IPS-20b (cell line): ENCODE results near the gene ACTG2.
"Not testable (repeated sequence)": the region's sequence is repeated elsewhere in the genome, so short reads cannot be mapped to it uniquely, and the experiment has no call there.

Source experiments
- H3K27ac ChIP-seq: one replicate; pipeline ENCODE4 v1.5.1; 2013; ENCODE audit warnings: low read length
- H3K27me3 ChIP-seq: 2 replicates; pipeline ENCODE4 v1.6.1; 2013; ENCODE audit warnings: mild to moderate bottlenecking, low read length, inconsistent platforms; ENCODE audit not compliant: insufficient read depth
- H3K36me3 ChIP-seq: 2 replicates; pipeline ENCODE4 v1.6.1; 2013; ENCODE audit warnings: low read depth, mild to moderate bottlenecking, inconsistent platforms, low read length, moderate library complexity; ENCODE audit not compliant: insufficient read depth
- H3K4me1 ChIP-seq: 2 replicates; pipeline ENCODE4 v1.6.1; 2013; ENCODE audit warnings: mild to moderate bottlenecking, control low read depth, inconsistent platforms, low read length, moderate library complexity; ENCODE audit not compliant: insufficient read depth
- H3K4me3 ChIP-seq: 2 replicates; pipeline ENCODE4 v1.5.1; 2013; ENCODE audit warnings: mild to moderate bottlenecking, low read length, inconsistent platforms
- H3K9ac ChIP-seq: 2 replicates; pipeline ENCODE4 v1.6.1; 2013; ENCODE audit warnings: low read depth, mild to moderate bottlenecking, inconsistent platforms, low read length, moderate library complexity
- H3K9me3 ChIP-seq: 2 replicates; pipeline ENCODE4 v1.6.1; 2013; ENCODE audit warnings: mild to moderate bottlenecking, low read depth, low read length, inconsistent platforms; ENCODE audit not compliant: insufficient read depth

ACTG2 gene

GRCh38 chr2:73894877-73895276, 2.1 kb downstream of the ACTG2 start:
- Histone ChIP-seq H3K4me1 (peaks cover 5% of the 10 kb centered on the region; the same call in 1 of the 2 replicates), H3K27me3 (no peaks in the 10 kb centered on the region), H3K4me3 (no peak overlapping the region), H3K36me3 (no peaks in the 10 kb centered on the region), H3K27ac (no peak overlapping the region), H3K9ac (no peak overlapping the region), H3K9me3 (no peaks in the 10 kb centered on the region)

DNA sequence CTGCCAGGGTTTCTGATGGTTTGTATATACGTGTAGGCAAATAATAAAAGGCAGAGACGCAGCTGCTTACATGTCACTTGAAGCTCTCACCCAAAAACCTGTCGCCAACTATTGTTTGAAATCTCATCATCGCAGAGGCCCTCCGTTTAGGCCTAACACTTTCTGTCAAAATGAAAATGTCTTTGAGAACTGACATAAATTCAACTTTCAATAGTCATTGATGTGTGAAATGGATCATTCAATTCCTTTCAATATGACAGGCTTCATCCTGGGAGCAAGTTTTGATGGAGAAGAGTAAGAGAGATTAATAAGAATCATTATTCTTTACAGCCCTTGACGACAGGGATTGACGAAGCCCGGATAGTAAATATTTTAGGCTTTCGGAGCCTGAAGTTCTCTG, 2.7 kb downstream of the ACTG2 start:
- Histone ChIP-seq H3K4me1 (peaks cover 5% of the 10 kb centered on the region; the same call in 1 of the 2 replicates), H3K27me3 (no peaks in the 10 kb centered on the region), H3K9me3 (no peaks in the 10 kb centered on the region), H3K4me3 (no peak overlapping the region), H3K27ac (no peak overlapping the region), H3K9ac (no peak overlapping the region), H3K36me3 (no peaks in the 10 kb centered on the region)

DNA sequence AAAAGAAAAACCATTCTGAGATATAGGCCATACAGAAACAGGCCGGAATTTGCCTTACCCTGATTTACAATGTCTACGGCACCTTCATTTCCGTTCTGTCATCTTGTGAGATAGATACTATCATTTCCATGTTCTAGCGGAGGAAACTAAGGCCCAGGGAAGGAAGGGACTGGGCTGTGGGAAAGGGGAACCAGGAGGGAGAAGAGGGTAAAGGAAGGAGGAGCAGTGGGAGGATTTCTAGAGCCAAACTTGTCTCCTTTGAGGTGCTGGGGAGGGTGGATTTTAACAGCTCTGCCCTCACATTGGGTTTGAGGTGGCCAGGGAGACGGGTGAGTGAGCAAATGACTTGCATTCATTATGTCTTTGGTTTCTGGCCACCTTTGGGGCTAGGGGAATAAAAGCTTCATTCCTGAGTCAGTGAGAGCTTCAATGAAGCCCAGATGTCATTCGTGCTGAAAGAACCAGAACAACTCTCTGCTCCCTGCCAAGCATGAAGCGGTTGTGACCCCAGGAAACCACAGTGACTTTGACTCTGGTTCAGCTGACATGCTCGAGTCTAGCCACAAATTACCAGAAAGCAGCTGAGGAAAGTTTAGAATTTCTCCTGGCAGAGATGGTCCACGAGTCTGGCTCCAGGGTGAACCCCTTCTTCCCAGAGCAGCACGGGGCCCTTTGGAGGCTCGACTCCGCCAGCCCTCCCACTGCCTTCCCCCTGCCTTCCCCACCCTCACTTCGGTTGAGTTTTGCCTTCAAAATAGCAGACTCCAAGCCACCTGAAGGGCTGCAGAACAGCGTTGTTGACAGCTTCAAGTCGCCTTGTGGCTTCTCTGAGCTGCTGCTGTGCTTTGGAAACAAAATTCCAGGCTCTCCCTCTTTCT, 3.8 kb downstream of the ACTG2 start:
- Histone ChIP-seq H3K9me3 (no peaks in the 10 kb centered on the region), H3K4me1 (peaks cover 5% of the 10 kb centered on the region; the same call in 1 of the 2 replicates), H3K4me3 (no peak overlapping the region), H3K36me3 (no peaks in the 10 kb centered on the region), H3K9ac (no peak overlapping the region), H3K27me3 (no peaks in the 10 kb centered on the region), H3K27ac (no peak overlapping the region)

- Histone ChIP-seq H3K9ac (no peak overlapping the region), H3K27ac (no peak overlapping the region), H3K36me3 (no peaks in the 10 kb centered on the region), H3K27me3 (no peaks in the 10 kb centered on the region), H3K4me1 (peaks cover 5% of the 10 kb centered on the region; the same call in 1 of the 2 replicates), H3K4me3 (no peak overlapping the region), H3K9me3 (no peaks in the 10 kb centered on the region)
Measured at GRCh38 chr2:73897240-73897583, 4.4 kb downstream of the ACTG2 start.

GRCh38 chr2:73897934-73898333, 5.1 kb downstream of the ACTG2 start:
- Histone ChIP-seq H3K27ac (no peak overlapping the region), H3K9ac (no peak overlapping the region), H3K9me3 (no peaks in the 10 kb centered on the region), H3K36me3 (no peaks in the 10 kb centered on the region), H3K4me3 (no peak overlapping the region), H3K27me3 (no peaks in the 10 kb centered on the region), H3K4me1 (peaks cover 2% of the 10 kb centered on the region; the same call in 1 of the 2 replicates)

GRCh38 chr2:73899801-73900336, 7.1 kb downstream of the ACTG2 start:
- no peak overlapping the region for H3K9ac ChIP-seq
- H3K9me3 ChIP-seq = no peaks in the 10 kb centered on the region
- no peaks in the 10 kb centered on the region for H3K36me3 ChIP-seq
- H3K27ac ChIP-seq = no peak overlapping the region
- H3K27me3 ChIP-seq = no peaks in the 10 kb centered on the region
- no peaks in the 10 kb centered on the region for H3K4me1 ChIP-seq
- no peak overlapping the region for H3K4me3 ChIP-seq

GRCh38 chr2:73901143-73901542, 8.3 kb downstream of the ACTG2 start:
- H3K4me3 ChIP-seq = no peak overlapping the region
- H3K36me3 ChIP-seq = no peaks in the 10 kb centered on the region

DNA sequence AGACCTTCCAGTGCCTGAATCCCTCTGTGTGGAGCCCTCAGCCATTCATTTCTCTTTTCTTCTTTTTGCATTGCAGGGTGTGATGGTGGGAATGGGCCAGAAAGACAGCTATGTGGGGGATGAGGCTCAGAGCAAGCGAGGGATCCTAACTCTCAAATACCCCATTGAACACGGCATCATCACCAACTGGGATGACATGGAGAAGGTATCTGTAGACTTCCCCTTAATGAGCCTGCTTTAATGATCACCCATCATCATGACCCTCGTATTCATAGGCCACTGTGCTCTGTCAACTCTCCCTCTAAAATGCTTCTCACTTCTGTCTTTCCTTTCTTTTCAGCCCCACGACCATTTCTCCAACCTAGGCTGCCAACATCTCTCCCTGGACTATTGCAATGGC, 9.5 kb downstream of the ACTG2 start:
- Histone ChIP-seq H3K9ac (no peak overlapping the region), H3K9me3 (no peaks in the 10 kb centered on the region), H3K36me3 (no peaks in the 10 kb centered on the region), H3K27ac (no peak overlapping the region), H3K4me1 (no peaks in the 10 kb centered on the region), H3K27me3 (no peaks in the 10 kb centered on the region), H3K4me3 (no peak overlapping the region)

More at GRCh38 chr2:73901143-73901542, 8.3 kb downstream of the ACTG2 start:
- Histone ChIP-seq H3K27ac (no peak overlapping the region), H3K4me1 (no peaks in the 10 kb centered on the region), H3K9me3 (no peaks in the 10 kb centered on the region), H3K9ac (no peak overlapping the region), H3K27me3 (no peaks in the 10 kb centered on the region)

- Histone ChIP-seq H3K27ac (no peak overlapping the region), H3K9me3 (no peaks in the 10 kb centered on the region), H3K4me3 (no peak overlapping the region), H3K9ac (no peak overlapping the region), H3K27me3 (no peaks in the 10 kb centered on the region), H3K36me3 (no peaks in the 10 kb centered on the region), H3K4me1 (no peaks in the 10 kb centered on the region)
Measured at GRCh38 chr2:73903313-73903712, 10.5 kb downstream of the ACTG2 start.

- H3K36me3 ChIP-seq, H3K9ac ChIP-seq, H3K4me3 ChIP-seq: not testable (repeated sequence)
Measured at GRCh38 chr2:73903949-73904613, 11.3 kb downstream of the ACTG2 start.

GRCh38 chr2:73904952-73905351, 12.1 kb downstream of the ACTG2 start:
- Histone ChIP-seq H3K27me3 (no peaks in the 10 kb centered on the region), H3K9me3 (no peaks in the 10 kb centered on the region), H3K4me3 (no peak overlapping the region), H3K9ac (no peak overlapping the region), H3K4me1 (no peaks in the 10 kb centered on the region), H3K27ac (no peak overlapping the region), H3K36me3 (no peaks in the 10 kb centered on the region)

More at GRCh38 chr2:73903949-73904613, 11.3 kb downstream of the ACTG2 start:
- H3K27me3 ChIP-seq, H3K27ac ChIP-seq, H3K9me3 ChIP-seq, H3K4me1 ChIP-seq: not testable (repeated sequence)
